Trophoblast cell (in vitro differentiated cells and primary cell): ENCODE measurements around the gene CFAP119.

Experiments used
- DNase-seq, 2 donors: peaks; one replicate each; pipeline ENCODE4 v3.0.0-alpha.2; 2016
- H2AFZ ChIP-seq: 2 replicates; pipeline ENCODE4 v1.6.1; 2013; ENCODE audit warnings: low read length, moderate library complexity, mild to moderate bottlenecking; ENCODE audit not compliant: insufficient read depth, poor library complexity
- H2AK5ac ChIP-seq: 2 replicates; pipeline ENCODE4 v1.6.1; 2013; ENCODE audit warnings: mild to moderate bottlenecking, low read length
- H2BK120ac ChIP-seq: 2 replicates; pipeline ENCODE4 v1.6.1; 2013; ENCODE audit warnings: low read length, mild to moderate bottlenecking, moderate library complexity; ENCODE audit not compliant: insufficient read depth, poor library complexity
- H2BK12ac ChIP-seq: 2 replicates; pipeline ENCODE4 v1.6.1; 2013; ENCODE audit warnings: mild to moderate bottlenecking, low read length, moderate library complexity
- H2BK5ac ChIP-seq: 2 replicates; pipeline ENCODE4 v1.6.1; 2013; ENCODE audit warnings: low read length, low read depth, moderate library complexity, mild to moderate bottlenecking; ENCODE audit not compliant: poor library complexity
- H3K14ac ChIP-seq: 2 replicates; pipeline ENCODE4 v1.6.1; 2013; ENCODE audit warnings: mild to moderate bottlenecking, low read length
- H3K18ac ChIP-seq: 2 replicates; pipeline ENCODE4 v1.6.1; 2013; ENCODE audit warnings: mild to moderate bottlenecking, low read length
- H3K23ac ChIP-seq: 2 replicates; pipeline ENCODE4 v1.6.1; 2013; ENCODE audit warnings: low read length
- H3K27ac ChIP-seq: 2 replicates; pipeline ENCODE4 v1.5.1; 2013; ENCODE audit warnings: low read depth, mild to moderate bottlenecking, inconsistent platforms, low read length, moderate library complexity
- H3K27me3 ChIP-seq: 2 replicates; pipeline ENCODE4 v1.6.1; 2013; ENCODE audit warnings: inconsistent platforms, mild to moderate bottlenecking, low read length, moderate library complexity; ENCODE audit not compliant: insufficient read depth
- H3K36me3 ChIP-seq, 2 experiments: 1 replicate in 1 of 2; 2 replicates in 1 of 2; pipeline ENCODE4 v1.6.1; 2013; ENCODE audit warnings: low read length in 2 of 2, mild to moderate bottlenecking in 2 of 2, moderate library complexity in 1 of 2; ENCODE audit not compliant: insufficient read depth in 2 of 2, control insufficient read depth in 1 of 2
- H3K4ac ChIP-seq: 2 replicates; pipeline ENCODE4 v1.6.1; 2013; ENCODE audit warnings: low read depth, mild to moderate bottlenecking, low read length, moderate library complexity
- H3K4me1 ChIP-seq, 2 experiments: 1 replicate in 1 of 2; 2 replicates in 1 of 2; pipeline ENCODE4 v1.6.1; 2013; ENCODE audit warnings: low read length in 2 of 2, mild to moderate bottlenecking in 2 of 2, moderate library complexity in 1 of 2; ENCODE audit not compliant: insufficient read depth in 2 of 2, control insufficient read depth in 1 of 2
- H3K4me2 ChIP-seq: 2 replicates; pipeline ENCODE4 v1.6.1; 2013; ENCODE audit warnings: inconsistent platforms, mild to moderate bottlenecking, low read length, moderate library complexity
- H3K4me3 ChIP-seq: 2 replicates; pipeline ENCODE4 v1.5.1; 2013; ENCODE audit warnings: mild to moderate bottlenecking, low read depth, low read length, inconsistent platforms
- H3K79me1 ChIP-seq: one replicate; pipeline ENCODE4 v1.6.1; 2013; ENCODE audit warnings: low read length
- H3K79me2 ChIP-seq: 2 replicates; pipeline ENCODE4 v1.6.1; 2013; ENCODE audit warnings: low read length, mild to moderate bottlenecking; ENCODE audit not compliant: control insufficient read depth, insufficient read depth, poor library complexity
- H3K9ac ChIP-seq: 2 replicates; pipeline ENCODE4 v1.6.1; 2013; ENCODE audit warnings: mild to moderate bottlenecking, low read length
- H3K9me3 ChIP-seq: 2 replicates; pipeline ENCODE4 v1.6.1; 2013; ENCODE audit warnings: low read depth, mild to moderate bottlenecking, control low read depth, inconsistent platforms, low read length; ENCODE audit not compliant: insufficient read depth
- H4K12ac ChIP-seq: 2 replicates; pipeline ENCODE4 v1.6.1; 2013; ENCODE audit warnings: low read depth, mild to moderate bottlenecking, low read length, moderate library complexity
- H4K8ac ChIP-seq: 2 replicates; pipeline ENCODE4 v1.6.1; 2013; ENCODE audit warnings: low read depth, mild to moderate bottlenecking, low read length, moderate library complexity
- H4K91ac ChIP-seq: one replicate; pipeline ENCODE4 v1.6.1; 2013; ENCODE audit warnings: low read depth, mild to moderate bottlenecking, low read length, moderate library complexity
- WGBS: extraction: QIAGEN DNeasy Blood & Tissue Kit; methylation state at CpG from one replicate; pipeline ENCODE4 v1.1.7; 2013; ENCODE audit warnings: missing lambda C conversion rate; ENCODE audit not compliant: insufficient read length, insufficient coverage; ENCODE audit errors: extremely low coverage; 5-methylcytosine and 5-hydroxymethylcytosine counted together

CFAP119 gene

GRCh38 chr16:30728321-30728720 is 33.5 kb downstream of the CFAP119 start:
- Histone ChIP-seq H4K91ac (no peak overlapping the region), H3K23ac (no peak overlapping the region), H2AFZ (no peak overlapping the region), H2BK5ac (no peak overlapping the region), H3K9me3 (no peaks in the 10 kb centered on the region), H2AK5ac (no peak overlapping the region), H3K18ac (no peak overlapping the region), H4K12ac (no peak overlapping the region), H3K27ac (no peak overlapping the region), H3K27me3 (no peaks in the 10 kb centered on the region), H3K14ac (no peak overlapping the region), H3K4me3 (no peak overlapping the region), H2BK12ac (no peak overlapping the region), H3K79me2 (no peaks in the 10 kb centered on the region), H3K9ac (no peak overlapping the region), H4K8ac (no peak overlapping the region), H3K4ac (no peak overlapping the region), H3K79me1 (no peaks in the 10 kb centered on the region), H3K4me2 (no peak overlapping the region), H3K4me1 (no peaks in the 10 kb centered on the region), H3K36me3 (peaks cover 54 to 71% of the 10 kb centered on the region in 2 experiments), H2BK120ac (no peak overlapping the region)
- WGBS: no CpG with 5 or more reads among the region's 6 CpGs
- DNase-seq: no peak

DNA sequence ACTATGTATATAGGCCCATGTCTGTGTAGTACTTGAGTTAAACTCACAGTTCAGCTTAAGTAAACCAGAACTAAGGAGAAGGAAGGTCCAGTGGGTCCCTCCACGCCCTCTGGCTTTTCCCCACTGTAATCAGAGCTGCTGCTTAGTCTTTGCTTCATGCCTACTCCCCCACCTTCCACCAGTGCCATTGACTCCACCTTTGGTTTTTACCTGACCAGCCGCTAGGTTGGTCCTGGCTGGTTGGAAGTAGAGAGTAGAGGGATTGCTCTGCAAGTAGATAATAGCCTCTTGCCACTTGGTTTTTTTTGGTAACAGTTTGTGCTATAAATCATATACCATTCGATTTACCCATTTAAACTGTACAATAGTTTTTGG is 36.5 kb downstream of the CFAP119 start:
- no CpG with 5 or more reads among the region's 3 CpGs for WGBS
- no peak overlapping the region for H3K14ac ChIP-seq
- H3K27ac ChIP-seq: no peak overlapping the region
- no peak overlapping the region for H3K9ac ChIP-seq
- no peak overlapping the region for H2AFZ ChIP-seq
- H2BK5ac ChIP-seq: no peak overlapping the region
- DNase-seq: no peak
- H3K36me3 ChIP-seq: peaks cover 64 to 79% of the 10 kb centered on the region in 2 experiments
- no peak overlapping the region for H3K4ac ChIP-seq
- H3K9me3 ChIP-seq: no peaks in the 10 kb centered on the region
- H3K4me2 ChIP-seq: no peak overlapping the region
- no peaks in the 10 kb centered on the region for H3K27me3 ChIP-seq
- H3K18ac ChIP-seq: no peak overlapping the region
- H3K23ac ChIP-seq: no peak overlapping the region
- H3K79me2 ChIP-seq: no peaks in the 10 kb centered on the region
- no peak overlapping the region for H3K4me3 ChIP-seq
- no peak overlapping the region for H2BK120ac ChIP-seq
- no peaks in the 10 kb centered on the region for H3K4me1 ChIP-seq
- no peak overlapping the region for H2AK5ac ChIP-seq
- H4K91ac ChIP-seq: no peak overlapping the region
- H3K79me1 ChIP-seq: no peaks in the 10 kb centered on the region
- no peak overlapping the region for H4K8ac ChIP-seq
- H2BK12ac ChIP-seq: no peak overlapping the region
- H4K12ac ChIP-seq: no peak overlapping the region

GRCh38 chr16:30724641-30725417 is 37.0 kb downstream of the CFAP119 start:
- H2AK5ac ChIP-seq: no peak overlapping the region
- H2BK5ac ChIP-seq: no peak overlapping the region
- H3K9ac ChIP-seq: no peak overlapping the region
- no peak overlapping the region for H4K8ac ChIP-seq
- H2AFZ ChIP-seq: no peak overlapping the region
- WGBS: no CpG with 5 or more reads among the region's 23 CpGs
- H3K79me1 ChIP-seq: no peaks in the 10 kb centered on the region
- no peak overlapping the region for H4K91ac ChIP-seq
- no peak overlapping the region for H3K23ac ChIP-seq
- H3K18ac ChIP-seq: no peak overlapping the region
- no peak overlapping the region for H3K4me2 ChIP-seq
- H3K4ac ChIP-seq: no peak overlapping the region
- H2BK12ac ChIP-seq: no peak overlapping the region
- H3K36me3 ChIP-seq: peaks cover 67 to 82% of the 10 kb centered on the region in 2 experiments
- H2BK120ac ChIP-seq: no peak overlapping the region
- no peaks in the 10 kb centered on the region for H3K4me1 ChIP-seq
- no peak overlapping the region for H3K14ac ChIP-seq
- H3K4me3 ChIP-seq: no peak overlapping the region
- H3K9me3 ChIP-seq: no peaks in the 10 kb centered on the region
- H4K12ac ChIP-seq: no peak overlapping the region
- no peak overlapping the region for H3K27ac ChIP-seq
- no peaks in the 10 kb centered on the region for H3K79me2 ChIP-seq
- H3K27me3 ChIP-seq: no peaks in the 10 kb centered on the region
- DNase-seq: peak in 1 of 2 donors; percentile 13

DNA sequence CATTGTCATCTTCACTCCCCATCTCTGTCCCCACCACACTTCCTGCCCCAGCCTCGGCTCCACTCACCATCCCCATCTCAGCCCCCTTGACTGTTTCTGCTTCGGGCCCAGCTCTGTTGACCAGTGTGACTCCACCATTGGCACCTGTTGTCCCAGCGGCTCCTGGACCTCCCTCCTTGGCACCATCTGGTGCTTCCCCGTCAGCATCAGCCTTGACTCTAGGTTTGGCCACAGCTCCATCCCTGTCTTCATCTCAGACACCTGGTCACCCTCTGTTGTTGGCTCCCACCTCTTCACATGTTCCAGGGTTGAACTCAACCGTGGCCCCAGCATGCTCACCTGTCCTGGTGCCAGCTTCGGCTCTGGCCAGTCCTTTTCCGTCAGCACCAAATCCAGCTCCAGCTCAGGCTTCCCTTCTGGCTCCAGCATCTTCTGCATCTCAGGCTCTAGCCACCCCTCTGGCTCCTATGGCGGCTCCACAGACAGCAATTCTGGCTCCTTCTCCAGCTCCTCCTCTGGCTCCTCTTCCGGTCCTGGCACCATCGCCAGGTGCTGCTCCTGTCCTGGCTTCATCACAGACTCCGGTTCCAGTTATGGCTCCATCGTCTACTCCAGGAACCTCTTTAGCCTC is 38.0 kb downstream of the CFAP119 start:
- no peak for DNase-seq
- Histone ChIP-seq H3K79me1 (no peaks in the 10 kb centered on the region), H3K4me2 (no peak overlapping the region), H3K9me3 (no peaks in the 10 kb centered on the region), H4K91ac (no peak overlapping the region), H3K4me3 (no peak overlapping the region), H4K8ac (no peak overlapping the region), H2BK120ac (no peak overlapping the region), H2BK12ac (no peak overlapping the region), H3K14ac (no peak overlapping the region), H3K18ac (no peak overlapping the region), H2AK5ac (no peak overlapping the region), H3K23ac (no peak overlapping the region), H3K79me2 (no peaks in the 10 kb centered on the region), H3K27me3 (no peaks in the 10 kb centered on the region), H3K36me3 (peaks cover 65 to 79% of the 10 kb centered on the region in 2 experiments), H4K12ac (no peak overlapping the region), H2BK5ac (no peak overlapping the region), H3K27ac (no peak overlapping the region), H3K9ac (no peak overlapping the region), H2AFZ (no peak overlapping the region), H3K4me1 (no peaks in the 10 kb centered on the region), H3K4ac (no peak overlapping the region)
- no CpG with 5 or more reads among the region's 12 CpGs for WGBS
